Effector memory CD4-positive, alpha-beta T cell (primary cell): Measurements from ENCODE around the gene SESN1.

ENCODE experiments used
- DNase-seq, 3 donors: peaks; one replicate each; pipeline ENCODE4 v3.0.0-alpha.2; 2020
- H3K27ac ChIP-seq: 2 replicates; pipeline ENCODE4 v1.7.0; 2013; ENCODE audit warnings: mild to moderate bottlenecking, low read length, moderate library complexity; ENCODE audit not compliant: insufficient read depth, poor library complexity, severe bottlenecking
- H3K27me3 ChIP-seq: replicated peaks from 2 replicates; pipeline ENCODE4 v1.7.0; 2013; ENCODE audit warnings: mild to moderate bottlenecking, low read length; ENCODE audit not compliant: insufficient read depth, control insufficient read depth, poor library complexity, severe bottlenecking
- H3K36me3 ChIP-seq: 2 replicates; pipeline ENCODE4 v1.7.0; 2013; ENCODE audit warnings: mild to moderate bottlenecking, low read length, moderate library complexity; ENCODE audit not compliant: control insufficient read depth, insufficient read depth
- H3K4me1 ChIP-seq: 2 replicates; pipeline ENCODE4 v1.7.0; 2013; ENCODE audit warnings: low read length, mild to moderate bottlenecking; ENCODE audit not compliant: control insufficient read depth, insufficient read depth, poor library complexity, severe bottlenecking
- H3K4me3 ChIP-seq: 2 replicates; pipeline ENCODE4 v1.7.0; 2013; ENCODE audit warnings: low read length, low read depth, mild to moderate bottlenecking; ENCODE audit not compliant: insufficient read depth, poor library complexity, severe bottlenecking
- H3K9me3 ChIP-seq: 2 replicates; pipeline ENCODE4 v1.7.0; 2013; ENCODE audit warnings: mild to moderate bottlenecking, low read length, moderate library complexity; ENCODE audit not compliant: control insufficient read depth

SESN1 gene

DNA sequence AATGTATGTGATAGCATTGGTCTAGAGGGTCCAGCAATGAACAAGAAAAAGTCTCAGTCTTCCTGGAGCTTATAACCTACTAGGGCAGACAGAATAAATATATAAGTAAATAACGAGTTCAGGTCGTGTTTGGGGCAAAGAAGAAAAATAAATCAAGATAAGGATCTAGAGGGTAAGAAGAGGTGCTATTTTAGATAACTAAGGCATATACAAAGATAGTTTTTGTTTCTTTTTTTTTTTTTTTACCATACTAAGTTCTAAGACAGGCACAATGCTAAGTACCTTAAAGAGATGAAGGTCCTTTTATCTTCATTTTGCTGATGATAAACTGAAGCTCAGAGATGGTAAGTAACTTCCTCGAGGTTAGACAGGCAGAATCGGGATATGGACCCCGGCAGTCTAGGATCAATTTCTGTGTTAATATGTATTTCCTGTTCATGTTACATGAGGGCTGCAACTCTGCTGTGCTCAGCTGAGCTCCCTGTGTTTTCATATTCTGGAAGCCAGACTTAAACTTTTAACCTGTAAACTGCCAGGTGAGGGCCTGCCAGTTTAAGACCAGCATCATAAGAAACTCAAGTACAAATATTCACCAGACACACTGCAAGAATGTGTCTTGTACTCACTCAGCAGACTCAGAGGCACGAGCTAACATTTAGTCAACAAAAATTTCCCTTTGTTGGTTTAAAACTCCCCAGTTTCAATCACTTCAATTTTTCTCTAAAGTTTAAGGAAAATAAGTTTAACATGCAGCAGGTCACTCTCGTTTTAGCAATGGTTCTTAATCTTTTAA lies 23.3 kb downstream of the SESN1 start:
- Histone ChIP-seq H3K27me3 (no peaks in the 10 kb centered on the region), H3K36me3 (no peaks in the 10 kb centered on the region), H3K4me3 (peak overlapping the region; percentile 41), H3K9me3 (no peaks in the 10 kb centered on the region), H3K4me1 (peaks cover 9% of the 10 kb centered on the region), H3K27ac (peak overlapping the region; percentile 40)
- no peak for DNase-seq

DNA sequence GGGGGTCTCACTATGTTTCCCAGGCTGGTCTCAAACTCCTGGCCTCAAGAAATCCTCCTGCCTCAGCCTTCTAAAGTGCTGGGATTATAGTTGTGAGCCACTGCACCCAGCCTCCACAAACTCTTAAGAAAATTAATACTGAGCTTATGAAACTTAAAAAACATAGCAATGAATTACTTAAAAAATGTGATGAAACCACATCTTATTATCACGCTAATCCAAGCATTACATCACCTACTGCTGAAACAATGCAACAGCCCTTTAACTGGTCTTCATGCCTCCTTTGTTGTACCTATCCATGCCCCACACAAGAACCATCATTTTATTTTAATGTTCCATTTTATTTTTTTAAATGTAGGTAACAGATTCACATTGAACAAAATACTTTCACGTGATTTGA lies 24.9 kb downstream of the SESN1 start:
- peaks cover 9% of the 10 kb centered on the region for H3K4me1 ChIP-seq
- H3K27me3 ChIP-seq: no peaks in the 10 kb centered on the region
- DNase-seq: no peak
- no peaks in the 10 kb centered on the region for H3K9me3 ChIP-seq
- no peak overlapping the region for H3K4me3 ChIP-seq
- H3K36me3 ChIP-seq: no peaks in the 10 kb centered on the region
- no peak overlapping the region for H3K27ac ChIP-seq

DNA sequence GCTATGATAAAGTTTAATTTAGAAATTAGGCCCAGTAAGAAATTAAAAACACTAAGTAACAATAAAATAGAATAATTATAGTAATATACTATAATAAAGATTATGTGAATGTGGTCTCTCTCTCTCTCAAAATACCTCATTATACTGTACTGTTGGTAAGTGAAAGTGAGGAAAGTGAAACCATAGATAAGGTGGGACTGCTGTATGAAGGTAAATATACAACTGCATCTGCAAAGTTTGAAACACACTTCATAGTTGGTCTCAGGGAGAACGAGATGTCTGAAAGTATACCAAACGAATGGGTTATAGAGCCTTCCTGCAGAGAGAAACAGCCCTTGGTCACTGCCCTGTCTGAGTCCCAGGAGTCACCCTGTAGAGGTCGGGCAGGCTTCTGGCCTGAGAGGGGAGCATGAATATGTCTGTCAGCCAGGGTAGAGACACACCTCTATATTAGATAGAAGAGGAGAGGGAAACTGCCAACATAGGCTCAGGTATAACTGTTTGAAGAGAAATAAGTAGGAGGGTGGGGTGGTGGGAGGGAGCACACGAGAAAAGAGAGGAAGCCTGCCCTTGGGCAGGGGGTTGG lies 31.8 kb downstream of the SESN1 start:
- H3K27me3 ChIP-seq: no peaks in the 10 kb centered on the region
- H3K27ac ChIP-seq: no peak overlapping the region
- no peak overlapping the region for H3K4me3 ChIP-seq
- no peak for DNase-seq
- H3K36me3 ChIP-seq: no peaks in the 10 kb centered on the region
- no peaks in the 10 kb centered on the region for H3K9me3 ChIP-seq
- H3K4me1 ChIP-seq: peaks cover 20% of the 10 kb centered on the region

DNA sequence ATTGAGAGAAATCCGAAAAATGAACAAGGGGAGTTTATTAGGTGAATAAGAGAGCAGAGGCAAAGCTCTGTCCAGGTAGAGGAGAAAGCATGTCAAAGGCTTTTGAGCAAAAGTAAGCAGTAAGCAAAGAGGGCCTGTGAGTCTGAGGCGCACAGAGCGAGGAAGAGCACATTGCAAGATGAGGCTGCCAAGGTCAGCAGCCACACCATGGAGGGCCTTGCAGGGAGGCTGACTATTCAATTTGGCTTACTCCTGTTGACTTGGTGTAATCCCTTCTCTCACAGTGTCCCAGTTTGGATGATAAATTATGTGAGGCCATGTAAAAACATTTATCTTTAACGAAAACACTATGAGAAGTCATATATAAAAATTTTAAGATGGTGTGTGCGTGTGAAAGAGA lies 32.4 kb downstream of the SESN1 start:
- Histone ChIP-seq H3K27ac (no peak overlapping the region), H3K36me3 (no peaks in the 10 kb centered on the region), H3K4me3 (no peak overlapping the region), H3K4me1 (peaks cover 20% of the 10 kb centered on the region), H3K27me3 (no peaks in the 10 kb centered on the region), H3K9me3 (no peaks in the 10 kb centered on the region)
- DNase-seq: no peak

DNA sequence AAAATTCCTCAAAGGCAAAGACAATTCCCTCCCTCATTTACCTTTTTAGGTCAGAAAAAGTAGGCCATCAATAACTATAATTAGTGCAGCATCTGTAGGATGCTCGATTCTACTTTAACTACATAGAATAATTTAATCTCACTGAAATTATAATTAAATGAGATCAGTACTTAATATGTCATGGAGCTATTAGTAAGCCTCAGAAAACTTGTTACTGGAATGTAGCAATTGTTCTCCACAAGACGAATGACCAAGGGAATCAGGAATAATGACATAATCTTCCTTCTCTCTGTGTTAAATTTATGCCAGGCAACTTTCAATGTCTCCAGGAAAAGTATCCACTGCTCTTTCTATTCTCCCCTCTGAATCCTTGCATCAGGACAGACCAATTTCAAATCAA lies 34.1 kb downstream of the SESN1 start:
- H3K4me3 ChIP-seq: no peak overlapping the region
- peak overlapping the region; percentile 66 for H3K27ac ChIP-seq
- no peaks in the 10 kb centered on the region for H3K27me3 ChIP-seq
- no peaks in the 10 kb centered on the region for H3K36me3 ChIP-seq
- DNase-seq: no peak
- H3K4me1 ChIP-seq: peaks cover 20% of the 10 kb centered on the region
- no peaks in the 10 kb centered on the region for H3K9me3 ChIP-seq

DNA sequence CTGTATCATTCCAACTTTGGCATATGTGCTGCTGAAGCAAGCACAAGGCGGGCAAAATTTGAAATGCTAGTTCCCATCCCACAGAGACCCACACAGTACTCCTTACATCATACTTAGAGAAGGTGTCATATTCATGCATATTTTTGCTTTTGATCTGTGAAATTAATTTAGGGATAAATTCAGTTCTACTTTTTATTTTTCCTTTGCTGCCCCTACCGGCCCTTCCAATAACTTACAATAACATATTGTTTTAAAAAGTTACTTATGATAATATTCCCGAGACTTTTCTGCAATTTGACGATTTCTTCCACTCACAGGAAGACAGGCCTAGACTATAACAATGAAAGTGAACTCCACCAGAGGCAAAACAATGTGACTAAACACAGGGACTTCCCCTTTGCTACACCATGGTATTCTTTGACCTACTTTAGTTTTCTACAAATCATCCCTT lies 35.0 kb downstream of the SESN1 start:
- H3K36me3 ChIP-seq: no peaks in the 10 kb centered on the region
- H3K4me3 ChIP-seq: no peak overlapping the region
- H3K27me3 ChIP-seq: no peaks in the 10 kb centered on the region
- H3K9me3 ChIP-seq: no peaks in the 10 kb centered on the region
- H3K27ac ChIP-seq: peak overlapping the region; percentile 66
- no peak for DNase-seq
- H3K4me1 ChIP-seq: peaks cover 20% of the 10 kb centered on the region

DNA sequence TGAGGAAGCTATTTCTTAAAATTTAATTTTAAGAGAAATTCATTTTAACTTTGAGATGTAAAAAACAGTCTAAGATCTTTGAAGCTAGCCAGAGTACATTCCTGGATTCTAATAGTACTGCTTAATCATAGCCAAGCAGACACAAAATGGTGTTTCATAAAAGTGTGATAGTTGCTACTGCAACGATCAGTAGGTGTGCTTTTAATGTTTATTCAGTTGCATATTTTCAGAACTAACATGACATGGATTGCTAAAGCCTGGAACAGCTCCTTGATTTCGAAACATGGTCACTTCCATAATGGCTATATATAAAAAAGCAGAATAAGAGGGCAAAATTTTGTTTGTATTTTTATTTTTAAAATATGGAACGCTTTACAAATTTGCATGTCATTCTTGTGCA lies 35.5 kb downstream of the SESN1 start:
- Histone ChIP-seq H3K9me3 (no peaks in the 10 kb centered on the region), H3K4me1 (peaks cover 18% of the 10 kb centered on the region), H3K4me3 (no peak overlapping the region), H3K27ac (peak overlapping the region; percentile 66), H3K36me3 (no peaks in the 10 kb centered on the region), H3K27me3 (no peaks in the 10 kb centered on the region)
- DNase-seq: no peak

DNA sequence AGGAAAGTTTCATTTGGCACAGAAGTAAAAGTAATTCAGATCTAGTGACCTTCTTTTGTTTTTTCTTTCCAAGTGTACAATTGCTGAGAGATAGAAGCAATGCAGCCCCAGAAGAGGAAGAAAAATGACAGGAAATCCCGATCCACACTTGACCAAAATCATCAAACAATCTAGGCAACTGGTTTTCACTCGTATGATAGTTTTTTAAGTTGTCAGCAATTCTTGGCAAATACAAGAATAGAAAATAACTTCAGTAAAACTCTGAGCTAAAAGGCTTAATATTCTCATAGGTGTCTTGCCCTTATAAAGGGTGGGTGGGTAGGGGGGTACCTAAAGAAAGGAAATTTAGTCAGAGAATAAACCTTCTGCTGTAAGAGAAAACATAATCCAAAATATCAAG lies 36.0 kb downstream of the SESN1 start:
- Histone ChIP-seq H3K36me3 (no peaks in the 10 kb centered on the region), H3K4me3 (no peak overlapping the region), H3K9me3 (no peaks in the 10 kb centered on the region), H3K4me1 (peaks cover 15% of the 10 kb centered on the region), H3K27me3 (no peaks in the 10 kb centered on the region), H3K27ac (peak overlapping the region; percentile 66)
- no peak for DNase-seq

DNA sequence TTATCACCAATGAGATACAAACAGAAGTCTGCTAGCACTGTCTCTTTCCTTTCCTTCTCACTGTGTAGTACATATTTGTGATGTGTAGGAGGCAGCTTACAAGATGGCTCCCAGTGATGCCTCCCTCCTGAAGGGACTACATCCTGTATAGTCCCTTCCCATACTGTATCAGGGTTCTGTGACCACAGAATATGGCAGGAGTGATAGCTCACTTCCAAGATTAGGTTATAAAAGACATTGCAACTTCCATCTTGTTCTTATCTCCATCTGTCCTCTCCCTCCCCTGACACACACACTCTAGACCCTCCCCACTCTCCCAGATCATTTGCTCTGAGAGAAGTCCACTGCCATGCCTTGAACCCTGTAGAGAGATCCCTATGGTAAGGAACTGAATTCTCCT lies 38.0 kb downstream of the SESN1 start:
- no peak for DNase-seq
- Histone ChIP-seq H3K4me1 (peaks cover 15% of the 10 kb centered on the region), H3K4me3 (no peak overlapping the region), H3K27me3 (no peaks in the 10 kb centered on the region), H3K36me3 (no peaks in the 10 kb centered on the region), H3K9me3 (no peaks in the 10 kb centered on the region), H3K27ac (no peak overlapping the region)

DNA sequence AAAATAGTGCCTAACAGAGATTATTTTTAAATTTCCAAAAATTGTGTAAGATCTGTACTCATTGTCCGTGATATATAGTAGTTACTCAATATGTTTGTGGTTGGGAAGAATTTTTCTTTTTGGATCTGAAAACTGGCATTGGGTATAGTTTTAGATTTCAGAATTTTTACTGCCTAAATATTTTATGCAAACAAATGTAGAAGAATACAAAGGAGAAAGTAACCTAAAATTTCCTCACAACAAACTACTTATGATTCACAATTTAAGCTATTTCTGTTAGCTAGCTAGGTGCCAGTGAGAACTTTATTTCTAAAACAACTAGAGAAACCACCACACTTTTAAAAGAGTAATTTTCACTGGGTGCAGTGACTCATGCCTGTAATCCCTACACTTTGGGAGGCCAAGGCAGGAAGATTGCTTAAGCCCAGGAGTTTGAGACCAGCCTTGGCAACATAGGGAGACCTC lies 38.8 kb downstream of the SESN1 start:
- DNase-seq: no peak
- H3K27ac ChIP-seq: no peak overlapping the region
- H3K36me3 ChIP-seq: no peaks in the 10 kb centered on the region

More for the DNA sequence above, 38.8 kb downstream of the SESN1 start:
- Histone ChIP-seq H3K4me1 (peaks cover 15% of the 10 kb centered on the region), H3K27me3 (no peaks in the 10 kb centered on the region), H3K4me3 (no peak overlapping the region), H3K9me3 (no peaks in the 10 kb centered on the region)
